ENCODE data around the gene TRAF6.

- TF ChIP-seq, protein P1, sequence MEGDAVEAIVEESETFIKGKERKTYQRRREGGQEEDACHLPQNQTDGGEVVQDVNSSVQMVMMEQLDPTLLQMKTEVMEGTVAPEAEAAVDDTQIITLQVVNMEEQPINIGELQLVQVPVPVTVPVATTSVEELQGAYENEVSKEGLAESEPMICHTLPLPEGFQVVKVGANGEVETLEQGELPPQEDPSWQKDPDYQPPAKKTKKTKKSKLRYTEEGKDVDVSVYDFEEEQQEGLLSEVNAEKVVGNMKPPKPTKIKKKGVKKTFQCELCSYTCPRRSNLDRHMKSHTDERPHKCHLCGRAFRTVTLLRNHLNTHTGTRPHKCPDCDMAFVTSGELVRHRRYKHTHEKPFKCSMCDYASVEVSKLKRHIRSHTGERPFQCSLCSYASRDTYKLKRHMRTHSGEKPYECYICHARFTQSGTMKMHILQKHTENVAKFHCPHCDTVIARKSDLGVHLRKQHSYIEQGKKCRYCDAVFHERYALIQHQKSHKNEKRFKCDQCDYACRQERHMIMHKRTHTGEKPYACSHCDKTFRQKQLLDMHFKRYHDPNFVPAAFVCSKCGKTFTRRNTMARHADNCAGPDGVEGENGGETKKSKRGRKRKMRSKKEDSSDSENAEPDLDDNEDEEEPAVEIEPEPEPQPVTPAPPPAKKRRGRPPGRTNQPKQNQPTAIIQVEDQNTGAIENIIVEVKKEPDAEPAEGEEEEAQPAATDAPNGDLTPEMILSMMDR (optimal IDR thresholded peaks at IDR 0.05 in 1 of 3, IDR thresholded peaks at IDR 0.05 in 1 of 3, conservative IDR thresholded peaks at IDR 0.05 in 1 of 3; ENCODE audit: extremely low read depth in 1 of 3, insufficient read depth in 2 of 3, low read length in 3 of 3): no peak
- no peak for TF ChIP-seq EZH2 (IDR thresholded peaks at IDR 0.05; ENCODE audit: low read length)
Observed at GRCh38 chr11:36459046-36459445, 51.0 kb downstream of the TRAF6 start.

Measured in keratinocyte (primary cell).